GM21737 (cell line): Measurements from ENCODE around the gene SIGLEC11.
"Not testable (repeated sequence)": the region's sequence is repeated elsewhere in the genome, so short reads cannot be mapped to it uniquely, and the experiment has no call there.

Source experiments
- ATAC-seq: cut with Tn5 transposase; IDR thresholded peaks from one replicate; pipeline ENCODE4 v1.9.1; 2021; ENCODE audit warnings: mild to moderate bottlenecking, moderate library complexity; ENCODE audit not compliant: unreplicated experiment

SIGLEC11 gene

DNA sequence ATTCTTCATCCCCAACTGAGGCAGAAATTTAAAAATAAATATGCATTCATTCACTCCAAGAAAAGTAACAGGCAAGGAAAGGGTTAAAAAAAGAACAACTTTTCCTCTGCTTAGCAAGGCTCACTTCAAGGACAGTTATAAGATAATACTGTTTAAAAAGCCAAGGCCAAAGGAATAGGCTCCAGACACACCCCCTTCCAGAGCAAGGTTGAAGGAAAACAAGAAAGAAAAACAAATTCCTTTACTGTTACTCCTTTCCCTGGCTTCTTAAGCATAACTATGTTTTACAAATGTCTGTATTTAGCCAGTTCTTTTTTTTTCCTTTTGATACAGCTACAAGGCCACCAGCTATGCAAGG is 8.5 kb downstream of the SIGLEC11 start:
- ATAC-seq, result no peak

DNA sequence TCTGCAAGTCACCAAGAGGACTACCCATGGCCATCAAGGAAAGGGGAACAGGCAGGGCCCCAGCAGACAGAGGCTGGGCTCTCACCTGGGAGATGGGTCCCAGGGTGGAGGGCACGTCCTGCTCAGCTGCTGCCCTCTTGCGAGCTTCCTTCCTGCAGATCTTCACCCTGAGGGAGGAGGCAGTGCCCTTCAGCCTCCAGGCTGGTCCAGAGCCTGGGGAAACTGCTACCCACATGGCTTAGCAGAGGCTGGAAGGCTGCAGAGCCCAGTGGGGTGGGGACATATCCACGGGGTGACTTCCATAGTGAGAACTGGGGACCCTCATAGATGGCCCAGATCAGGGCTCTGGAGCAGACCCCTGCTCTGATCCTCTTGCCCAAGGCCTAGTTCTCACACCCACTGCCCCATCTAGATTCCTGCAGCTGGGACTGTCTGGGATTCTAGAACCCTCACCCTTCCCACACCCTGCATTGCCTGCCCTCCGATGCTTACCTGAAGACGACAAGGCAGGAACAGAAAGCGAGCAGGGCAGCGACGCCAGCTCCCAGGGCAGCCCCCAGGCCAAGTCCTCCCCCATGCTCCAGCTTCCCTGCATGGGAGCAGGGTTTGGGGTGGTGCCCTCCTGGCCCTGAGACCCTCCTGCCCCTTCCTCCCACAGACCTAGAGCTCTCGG is 9.0 kb downstream of the SIGLEC11 start:
- no peak for ATAC-seq

DNA sequence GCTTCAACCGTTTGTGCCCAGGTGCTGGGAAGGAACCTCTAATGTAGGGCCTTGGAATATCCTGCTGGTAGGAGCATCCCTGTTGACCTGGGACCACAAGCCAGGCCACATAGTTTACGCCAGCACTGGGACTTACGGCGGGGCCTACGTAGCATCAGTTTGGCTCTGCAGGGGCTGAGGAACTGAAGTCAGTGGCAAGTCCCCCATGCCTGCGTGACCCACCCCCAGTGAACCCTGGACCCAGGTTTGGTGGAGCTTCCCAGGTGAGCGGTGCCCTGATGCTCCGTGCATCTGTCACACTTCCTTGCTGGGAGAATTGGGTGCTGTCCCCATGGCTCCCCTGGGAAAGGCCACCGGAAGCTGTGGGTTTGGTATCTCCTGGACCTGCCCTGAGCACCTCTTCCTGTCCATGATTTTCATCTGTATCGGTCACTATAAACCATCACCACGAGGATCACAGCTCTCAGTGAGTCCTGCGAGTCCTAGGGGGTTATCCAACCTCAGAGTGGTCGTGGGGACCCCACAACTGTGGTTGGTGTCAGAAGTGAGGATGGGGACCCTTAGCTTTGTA is 9.9 kb downstream of the SIGLEC11 start:
- no peak for ATAC-seq

DNA sequence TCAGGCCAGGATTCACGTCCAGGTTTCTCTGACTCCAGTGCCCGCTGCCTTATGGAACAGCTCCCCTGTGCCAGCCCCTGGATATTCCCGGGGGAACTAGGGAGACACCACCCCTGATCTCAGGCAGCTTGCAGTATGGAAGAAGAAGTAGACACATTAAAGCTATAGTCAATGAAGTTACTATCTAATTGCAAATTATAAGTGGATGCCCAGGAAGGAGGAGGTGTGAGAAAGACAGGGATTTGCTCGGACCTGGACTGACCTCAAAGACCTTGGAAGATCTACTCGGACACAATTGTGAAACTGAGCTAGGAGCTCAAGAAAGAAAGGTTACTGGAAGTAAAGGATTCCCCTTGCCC is 10.4 kb downstream of the SIGLEC11 start:
- ATAC-seq, result no peak

DNA sequence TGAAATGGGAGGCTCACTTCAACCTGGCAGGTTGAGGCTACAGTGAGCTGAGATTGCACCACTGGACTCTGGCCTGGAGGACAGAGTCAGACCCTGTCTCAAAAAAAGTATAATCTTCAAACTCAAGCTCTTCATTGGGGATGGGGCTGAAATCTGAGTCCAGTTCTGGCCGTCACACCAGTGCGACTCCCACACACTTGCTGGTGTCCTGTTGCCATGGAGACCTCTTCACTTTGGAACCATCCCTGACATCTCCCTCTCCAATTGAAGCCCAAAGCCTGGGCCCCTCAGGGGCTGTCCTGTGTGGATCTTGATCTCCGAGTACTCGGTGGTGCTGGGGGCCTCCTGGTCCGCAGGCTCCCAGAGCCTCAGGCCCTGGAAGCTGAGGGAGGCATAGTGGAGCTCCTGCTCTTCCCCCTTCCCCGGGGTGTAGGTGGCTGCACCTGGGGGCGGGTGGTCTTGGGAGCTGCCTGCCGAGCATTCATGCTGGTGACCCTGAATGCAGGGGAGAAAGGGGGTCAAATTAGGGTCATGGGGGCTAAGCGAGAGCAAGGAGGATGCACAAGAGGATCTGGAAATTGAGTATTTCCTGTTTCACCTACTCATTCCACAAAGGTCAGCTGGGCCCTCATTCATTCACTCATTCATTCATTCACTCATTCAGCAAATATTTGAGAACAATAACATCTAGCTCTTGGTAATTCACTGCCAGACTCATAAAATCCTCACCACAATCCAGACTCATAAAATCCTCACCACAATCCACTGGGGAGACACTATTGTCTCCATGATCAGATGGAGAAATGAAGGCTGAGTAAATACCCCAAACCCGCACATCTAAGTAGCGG is 11.0 kb downstream of the SIGLEC11 start:
- no peak for ATAC-seq

DNA sequence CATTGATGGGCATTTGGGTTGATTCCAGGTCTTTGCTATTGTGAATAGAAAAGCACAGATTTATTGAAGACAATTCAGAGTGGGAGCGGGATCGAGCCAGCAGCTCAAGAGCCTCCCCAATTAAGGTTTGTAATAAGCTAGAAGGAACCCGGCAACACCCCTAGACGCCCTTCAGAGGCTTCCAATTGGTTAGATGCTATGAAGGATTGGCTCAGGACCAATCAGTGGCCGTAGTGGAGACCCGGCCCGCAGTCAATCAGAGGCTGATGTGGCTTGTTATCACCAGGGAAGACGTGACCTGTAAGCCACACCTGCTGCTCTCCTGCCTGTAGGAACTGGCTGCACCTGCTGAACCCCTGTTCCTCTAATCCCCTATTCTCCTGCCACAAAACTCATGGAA is 14.6 kb downstream of the SIGLEC11 start:
- ATAC-seq, result no peak

DNA sequence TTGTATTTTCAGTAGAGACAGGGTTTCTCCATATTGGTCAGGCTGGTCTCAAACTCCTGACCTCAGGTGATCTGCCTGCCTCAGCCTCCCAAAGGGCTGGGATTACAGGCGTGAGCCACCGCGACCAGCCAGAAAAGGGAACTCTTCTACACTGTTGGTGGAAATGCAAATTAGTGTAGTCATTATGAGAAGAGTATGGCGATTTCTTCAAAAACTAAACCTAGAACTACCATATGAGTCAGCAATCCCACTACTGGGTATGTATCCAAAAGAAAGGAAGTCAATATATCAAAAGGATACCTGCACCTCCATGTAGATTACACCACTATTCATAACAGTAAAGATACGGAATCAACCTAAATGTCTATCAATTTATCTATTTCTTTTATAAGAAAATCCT is 16.4 kb downstream of the SIGLEC11 start:
- not testable (repeated sequence) for ATAC-seq

DNA sequence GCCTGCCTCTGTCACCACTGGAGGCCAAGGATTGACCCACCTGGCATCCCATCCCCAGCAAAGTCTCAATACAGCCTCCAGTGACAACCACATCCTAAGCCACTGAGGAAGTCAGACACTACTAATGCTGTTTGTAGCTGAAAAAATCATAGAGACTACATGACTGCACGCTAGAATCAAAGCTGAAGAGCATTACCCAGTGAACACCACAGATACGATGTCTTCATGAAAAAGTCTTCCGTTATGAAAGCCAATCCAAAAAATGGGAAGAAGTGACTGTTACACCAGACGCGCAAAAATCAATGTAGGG is 20.5 kb downstream of the SIGLEC11 start:
- no peak for ATAC-seq

DNA sequence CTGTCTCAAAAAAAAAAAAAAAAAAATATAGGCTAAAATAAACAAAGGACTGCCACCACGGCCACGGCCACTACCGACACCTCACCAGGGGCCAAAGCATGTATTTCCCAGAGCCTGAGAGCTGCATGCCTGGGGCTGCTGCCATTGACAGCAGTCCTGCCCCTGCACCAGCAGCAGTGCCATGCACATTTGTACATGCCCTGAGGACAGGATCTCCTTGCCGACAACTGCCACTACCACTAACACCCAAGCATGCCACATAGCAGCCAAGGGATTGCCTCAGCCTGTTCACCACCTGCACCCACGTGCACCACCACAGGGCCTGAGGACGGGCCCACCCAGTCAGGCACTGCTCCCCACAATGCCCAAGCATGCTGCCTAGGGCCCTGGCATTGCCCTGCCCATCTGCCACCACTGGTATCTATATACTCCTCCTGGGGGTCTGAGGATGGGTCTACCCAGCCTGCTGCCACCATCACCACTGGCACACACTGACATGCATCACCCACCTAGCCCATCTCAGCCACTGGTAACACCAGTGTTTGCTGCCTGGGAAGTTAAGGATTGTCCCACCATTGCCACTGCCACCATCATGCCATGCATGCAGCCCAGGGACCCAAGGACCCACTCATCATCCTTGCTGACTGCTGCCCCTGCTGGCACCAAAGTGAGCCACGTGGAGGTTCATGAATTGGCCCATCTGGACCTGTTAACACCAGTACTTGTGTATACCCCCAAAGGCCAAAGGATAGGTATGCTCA is 21.1 kb downstream of the SIGLEC11 start:
- no peak for ATAC-seq

DNA sequence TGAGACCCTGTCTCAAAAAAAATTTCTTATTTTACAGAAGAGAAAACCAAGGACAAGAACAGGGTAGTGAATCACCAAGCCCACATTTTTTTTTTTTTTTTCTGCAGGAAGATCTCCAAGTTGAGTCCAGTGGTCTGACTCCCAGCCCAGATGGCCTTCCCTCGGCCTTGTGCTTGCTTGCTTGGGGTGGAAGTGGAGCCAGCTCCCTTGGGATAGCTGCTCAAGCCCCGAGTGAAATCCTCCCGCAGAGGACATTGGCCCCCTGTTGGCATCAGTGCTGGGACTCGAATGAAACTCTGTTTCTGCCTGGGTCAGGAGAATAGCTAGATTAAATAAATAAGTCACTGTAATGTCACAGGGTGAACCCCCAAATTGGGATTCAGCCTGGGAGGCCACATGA is 22.3 kb downstream of the SIGLEC11 start:
- no peak for ATAC-seq

DNA sequence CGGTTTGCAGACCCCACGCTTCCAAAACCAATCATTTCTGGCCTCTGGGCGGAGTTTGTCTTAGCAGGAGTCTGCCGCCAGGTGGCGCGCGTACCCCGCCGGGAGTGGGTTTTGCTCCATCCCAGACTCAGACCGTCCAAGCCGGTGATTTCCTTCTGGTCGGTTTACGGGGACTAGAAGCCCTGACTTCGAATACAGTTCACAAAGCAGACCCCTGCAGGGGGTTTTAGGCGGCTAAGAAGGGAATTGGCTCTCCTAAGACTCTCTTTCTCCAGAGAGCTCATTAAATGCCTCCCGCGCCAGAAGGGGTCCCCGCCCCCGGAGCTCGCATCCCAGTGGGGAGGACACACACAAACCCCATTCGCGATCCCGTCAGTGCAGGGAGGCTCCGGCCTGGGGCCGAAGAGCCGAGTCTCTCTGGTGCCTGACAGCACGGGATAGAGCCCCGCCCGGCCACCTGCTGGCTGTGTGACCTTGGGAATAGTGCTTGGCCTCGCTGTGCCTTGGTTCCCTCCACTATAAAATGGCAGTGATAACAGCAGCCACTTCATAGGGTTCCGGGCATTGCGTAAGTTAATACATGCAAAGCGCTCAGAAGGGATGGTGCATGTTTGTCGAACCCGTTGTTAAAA is 23.1 kb downstream of the SIGLEC11 start:
- ATAC-seq, result no peak

DNA sequence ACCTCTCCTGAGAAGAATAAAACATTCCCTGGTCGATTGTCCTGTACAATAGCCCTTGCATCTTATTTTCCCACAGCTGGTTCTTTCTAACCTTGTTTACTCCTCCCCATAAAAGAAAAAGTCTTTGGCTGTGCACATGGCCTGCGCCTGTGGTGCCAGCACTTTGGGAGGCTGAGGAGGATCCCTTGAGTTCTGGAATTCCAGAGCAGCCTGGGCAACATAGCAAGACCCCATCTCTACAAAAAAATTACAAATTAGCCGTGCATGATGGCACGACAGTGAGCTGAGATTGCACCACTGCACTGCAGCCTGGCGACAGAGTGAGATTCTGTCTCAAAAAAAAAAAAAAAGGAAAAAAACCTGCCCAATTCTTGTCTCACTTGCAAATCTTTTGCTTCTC is 24.4 kb downstream of the SIGLEC11 start:
- ATAC-seq, result no peak

DNA sequence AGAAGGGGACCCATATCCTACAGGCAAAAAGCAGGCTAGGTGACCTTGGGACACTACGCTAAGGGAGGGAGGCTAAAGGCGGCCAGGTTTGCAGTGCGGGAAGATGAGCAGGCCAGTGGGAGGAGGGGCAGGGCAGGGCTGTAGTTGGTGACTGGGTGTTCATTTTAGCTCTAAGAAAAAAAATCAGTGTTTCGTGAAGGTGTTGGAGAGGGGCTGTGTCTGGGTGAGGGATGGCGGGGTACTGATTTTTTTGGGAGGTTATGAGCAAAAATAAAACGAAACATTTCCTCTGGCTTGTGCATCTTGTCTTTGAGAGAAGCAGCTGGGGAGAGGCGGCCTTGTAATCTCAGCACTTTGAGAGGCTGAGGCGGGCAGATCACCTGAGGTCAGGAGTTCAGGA is 27.3 kb downstream of the SIGLEC11 start:
- ATAC-seq, result no peak

DNA sequence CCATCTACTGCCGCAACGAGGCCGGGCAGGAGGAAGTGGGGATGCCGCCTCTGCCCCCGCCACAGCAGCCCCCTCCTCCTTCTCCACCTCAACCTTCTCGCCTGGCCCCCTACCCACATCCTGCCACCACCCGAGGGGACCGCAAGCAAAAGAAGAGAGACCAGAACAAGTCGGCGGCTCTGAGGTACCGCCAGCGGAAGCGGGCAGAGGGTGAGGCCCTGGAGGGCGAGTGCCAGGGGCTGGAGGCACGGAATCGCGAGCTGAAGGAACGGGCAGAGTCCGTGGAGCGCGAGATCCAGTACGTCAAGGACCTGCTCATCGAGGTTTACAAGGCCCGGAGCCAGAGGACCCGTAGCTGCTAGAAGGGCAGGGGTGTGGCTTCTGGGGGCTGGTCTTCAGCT is 28.2 kb downstream of the SIGLEC11 start:
- no peak for ATAC-seq

DNA sequence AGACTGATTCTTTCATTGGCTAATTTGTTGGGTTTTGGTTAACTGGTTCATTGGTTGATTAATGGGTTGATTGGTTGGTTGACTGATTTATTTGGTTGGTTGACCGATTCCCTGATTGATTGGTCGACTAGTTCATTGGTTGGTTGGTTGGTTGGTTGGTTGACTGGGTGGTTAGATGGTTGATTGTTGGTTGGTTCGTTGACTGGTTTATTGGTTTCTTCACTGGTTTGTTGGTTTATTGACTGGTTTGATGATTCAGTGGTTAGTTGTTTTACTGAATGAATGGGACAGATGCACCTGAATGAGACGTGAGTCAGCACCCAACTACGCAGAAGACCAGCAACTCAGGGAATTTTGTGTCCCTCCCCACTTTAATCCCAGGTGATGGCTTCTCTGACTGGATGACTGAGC is 28.9 kb downstream of the SIGLEC11 start:
- no peak for ATAC-seq

DNA sequence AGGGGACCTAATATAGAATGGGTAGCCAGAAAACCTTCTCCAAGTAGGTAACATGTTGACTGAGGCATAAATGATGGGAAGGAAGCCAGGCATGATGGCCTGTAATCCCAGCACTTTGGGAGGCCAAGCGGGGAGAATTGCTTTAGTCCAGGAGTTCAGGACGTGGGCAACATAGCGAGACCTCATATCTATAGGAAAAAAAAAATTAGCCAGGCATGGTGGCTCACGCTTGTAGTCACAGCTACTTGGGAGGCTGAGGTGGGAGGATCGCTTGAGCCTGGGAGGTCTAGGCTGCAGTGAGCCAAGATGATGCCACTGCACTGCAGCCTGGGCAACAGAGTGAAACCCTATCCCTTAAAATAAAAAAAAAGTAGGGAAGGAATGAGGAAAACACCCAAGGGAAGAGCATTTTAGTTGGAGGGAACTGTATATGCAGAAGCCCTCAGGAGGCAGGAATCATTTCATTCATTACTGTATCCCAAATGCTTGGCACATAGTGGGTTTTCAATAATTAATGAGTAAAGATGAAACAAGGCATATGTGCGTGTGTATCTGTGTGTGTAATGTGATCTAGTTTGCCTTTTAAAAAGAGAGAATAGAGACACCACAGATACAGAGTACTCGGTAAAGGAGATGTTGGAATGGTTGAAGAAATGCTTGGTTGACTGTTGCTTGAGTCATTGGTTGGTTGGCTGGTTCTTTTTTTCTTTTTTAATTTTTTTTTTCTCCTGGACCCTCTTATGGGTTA is 29.5 kb downstream of the SIGLEC11 start:
- no peak for ATAC-seq

DNA sequence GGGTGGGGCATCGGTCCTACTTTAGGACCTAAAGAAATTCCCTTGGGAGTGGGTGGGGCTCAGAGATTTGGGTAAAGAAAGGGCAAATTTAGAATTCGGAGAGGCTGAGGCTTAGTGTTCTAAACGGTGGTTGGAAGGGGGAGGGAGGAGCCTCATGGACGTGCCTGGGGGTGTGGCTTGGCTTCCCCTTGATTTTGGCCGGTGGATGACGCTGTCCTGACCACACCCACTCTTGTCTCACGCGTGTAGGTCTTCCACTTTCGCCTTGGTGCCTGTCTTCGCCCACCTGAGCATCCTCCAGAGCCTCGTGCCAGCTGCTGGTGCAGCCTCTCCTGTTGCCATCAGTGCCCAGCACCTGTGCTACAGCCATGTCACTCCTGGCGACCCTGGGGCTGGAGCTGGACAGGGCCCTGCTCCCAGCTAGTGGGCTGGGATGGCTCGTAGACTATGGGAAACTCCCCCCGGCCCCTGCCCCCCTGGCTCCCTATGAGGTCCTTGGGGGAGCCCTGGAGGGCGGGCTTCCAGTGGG is 30.4 kb downstream of the SIGLEC11 start:
- no peak for ATAC-seq

DNA sequence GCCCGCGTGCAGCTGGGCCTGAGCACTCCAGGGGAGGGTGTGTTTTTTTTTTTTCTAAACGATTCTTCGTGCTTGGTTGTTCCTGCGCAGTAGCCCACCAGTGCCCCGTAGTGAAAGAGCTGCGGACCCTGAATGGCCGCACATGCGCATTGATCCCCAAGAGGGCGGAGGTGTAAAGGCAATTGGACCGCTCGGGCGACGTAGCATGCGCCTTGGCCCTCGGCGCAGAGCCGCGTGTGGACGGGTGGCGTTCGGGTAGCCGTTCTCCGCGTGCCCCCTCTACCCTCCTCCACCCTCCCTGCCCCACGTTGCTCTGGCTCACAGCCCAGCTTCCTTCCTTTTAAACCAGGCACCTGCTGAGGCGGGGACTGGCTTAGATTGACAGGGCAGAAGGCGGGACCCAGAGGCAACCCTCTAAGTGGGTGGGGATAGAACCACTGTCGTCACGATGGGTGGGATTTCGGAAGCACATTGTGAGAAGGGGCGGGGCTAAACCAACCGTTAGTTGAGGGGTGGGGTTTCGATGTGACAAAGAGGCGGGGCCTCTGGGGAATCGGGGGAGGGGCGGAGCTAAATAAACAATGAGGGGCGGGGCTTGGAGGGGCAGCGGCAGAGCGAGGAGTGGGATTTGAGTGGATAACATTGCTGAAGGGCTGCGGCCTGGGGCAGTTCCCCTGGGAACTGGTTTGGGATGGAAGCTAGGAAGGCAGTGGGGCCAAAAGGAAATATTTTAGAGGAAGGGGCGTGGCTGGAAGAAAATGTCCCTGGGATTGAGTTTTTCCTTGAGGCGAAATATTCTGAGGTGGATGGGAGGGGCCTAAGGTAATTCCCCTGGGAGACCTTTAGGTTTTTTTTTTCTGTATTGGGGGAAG is 31.1 kb downstream of the SIGLEC11 start:
- ATAC-seq, result peak; percentile 69

DNA sequence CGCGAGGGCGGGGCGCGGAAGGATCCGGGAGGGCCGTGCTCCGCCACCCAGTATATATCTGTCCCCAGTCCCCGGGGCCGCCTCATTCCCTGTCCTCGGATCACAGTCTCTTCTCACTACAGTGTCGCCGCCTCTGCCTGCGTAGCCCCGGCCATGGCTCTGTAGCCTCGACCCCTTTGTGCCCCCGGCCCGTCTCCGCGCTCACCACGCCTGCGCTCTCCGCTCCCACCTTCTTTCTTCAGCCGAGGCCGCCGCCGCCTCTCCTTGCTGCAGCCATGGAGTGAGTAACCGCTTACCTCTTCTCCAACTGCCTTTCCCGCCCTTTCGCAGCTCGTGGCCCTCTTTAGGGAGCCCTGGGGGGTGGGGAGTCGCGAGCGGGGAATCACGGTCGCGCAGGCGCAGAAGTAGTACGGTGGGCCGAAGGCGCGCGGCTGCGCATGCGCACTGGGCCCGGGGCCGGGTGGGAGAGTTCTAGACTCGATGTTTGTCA is 31.8 kb downstream of the SIGLEC11 start, which contains the start of the genes ATF5 and NUP62:
Gene ATF5, plus strand, starts transcription at position 85 of the 490 bp plus-strand sequence. CDS start 1,646 bp downstream, outside the sequence.
Gene NUP62, minus strand, starts transcription at position 384 of the 490 bp plus-strand sequence. CDS start 19,697 bp downstream, outside the sequence.
- ATAC-seq, result peak; percentile 39
